Astrocyte (in vitro differentiated cells and primary cell): ENCODE results near the gene TCF7L2. TPM values are rescaled to one million over a fixed set of nuclear protein-coding genes. Genes with fewer than 3 reads are reported as not detected.

ENCODE experiments used
- DNase-seq: peaks from one replicate; pipeline ENCODE4 v3.0.0-alpha.2; 2010; ENCODE audit warnings: low read depth
- FAIRE-seq: peaks from 2 replicates; lab custom pipeline; 2011; peaks lifted over from hg19 to GRCh38; lab: Jason Lieb, UNC
- H2AFZ ChIP-seq: 2 replicates; pipeline ENCODE4 v1.6.0; 2012; ENCODE audit warnings: low read depth, low read length, inconsistent platforms
- H3K27ac ChIP-seq: 2 replicates; pipeline ENCODE4 v1.5.1; 2011; ENCODE audit warnings: low read depth, low read length, inconsistent platforms
- H3K27me3 ChIP-seq: 2 replicates; pipeline ENCODE4 v1.6.0; 2011; ENCODE audit warnings: low read length, inconsistent platforms; ENCODE audit not compliant: insufficient read depth
- H3K36me3 ChIP-seq: 2 replicates; pipeline ENCODE4 v1.5.1; 2011; ENCODE audit warnings: low read length, inconsistent platforms; ENCODE audit not compliant: insufficient read depth
- H3K4me1 ChIP-seq: 2 replicates; pipeline ENCODE4 v1.5.1; 2011; ENCODE audit warnings: low read length, inconsistent platforms; ENCODE audit not compliant: insufficient read depth
- H3K4me2 ChIP-seq: 2 replicates; pipeline ENCODE4 v1.6.0; 2012; ENCODE audit warnings: low read length, inconsistent platforms
- H3K4me3 ChIP-seq: 2 replicates; pipeline ENCODE4 v1.5.1; 2011; ENCODE audit warnings: low read depth, mild to moderate bottlenecking, low read length, inconsistent platforms; ENCODE audit not compliant: insufficient read depth
- H3K79me2 ChIP-seq: 2 replicates; pipeline ENCODE4 v1.6.0; 2012; ENCODE audit warnings: mild to moderate bottlenecking, low read length, inconsistent platforms; ENCODE audit not compliant: insufficient read depth
- H3K9ac ChIP-seq: 2 replicates; pipeline ENCODE4 v1.6.0; 2012; ENCODE audit warnings: mild to moderate bottlenecking, low read length, inconsistent platforms
- H3K9me3 ChIP-seq: 2 replicates; pipeline ENCODE4 v1.5.1; 2012; ENCODE audit warnings: low read depth, mild to moderate bottlenecking, low read length, inconsistent platforms; ENCODE audit not compliant: insufficient read depth
- H4K20me1 ChIP-seq: 2 replicates; pipeline ENCODE4 v1.6.0; 2012; ENCODE audit warnings: low read length, inconsistent platforms; ENCODE audit not compliant: insufficient read depth
- H3K27ac Mint-ChIP-seq: one replicate; pipeline ENCODE4 v1.8.0; 2021; ENCODE audit warnings: mild to moderate bottlenecking, mixed read lengths; ENCODE audit not compliant: unreplicated experiment
- H3K27me3 Mint-ChIP-seq: one replicate; pipeline ENCODE4 v1.8.0; 2021; ENCODE audit warnings: low read depth, mixed read lengths; ENCODE audit not compliant: unreplicated experiment
- H3K36me3 Mint-ChIP-seq: one replicate; pipeline ENCODE4 v1.8.0; 2021; ENCODE audit warnings: low read depth, mixed read lengths; ENCODE audit not compliant: unreplicated experiment
- H3K4me1 Mint-ChIP-seq: one replicate; pipeline ENCODE4 v1.8.0; 2021; ENCODE audit warnings: low read depth, mixed read lengths; ENCODE audit not compliant: unreplicated experiment
- H3K4me3 Mint-ChIP-seq: one replicate; pipeline ENCODE4 v1.8.0; 2021; ENCODE audit warnings: mild to moderate bottlenecking, moderate library complexity, mixed read lengths; ENCODE audit not compliant: unreplicated experiment
- H3K9me3 Mint-ChIP-seq: one replicate; pipeline ENCODE4 v1.8.0; 2021; ENCODE audit warnings: mild to moderate bottlenecking, mixed read lengths; ENCODE audit not compliant: unreplicated experiment
- CTCF ChIP-seq: IDR thresholded peaks from 2 replicates; pipeline ENCODE4 v1.5.1; 2011; ENCODE audit warnings: low read depth, mild to moderate bottlenecking, inconsistent platforms, low read length, moderate library complexity; ENCODE audit not compliant: insufficient read depth
- EZH2 ChIP-seq: IDR thresholded peaks from 2 replicates; pipeline ENCODE4 v1.6.1; 2012; ENCODE audit warnings: mild to moderate bottlenecking, low read length, inconsistent platforms; ENCODE audit not compliant: insufficient read depth
- total RNA-seq: library from RNA; stranded (reverse); gene quantifications from 2 replicates; pipeline ENCODE4 v1.2.1, GENCODE V29; 2021

The TCF7L2 gene
- total RNA-seq, 1 donor from 2014 or later: 52.4 TPM

- Mint-ChIP-seq H3K27me3 (no peaks in the 10 kb centered on the region), H3K36me3 (peaks cover 22% of the 10 kb centered on the region), H3K9me3 (no peaks in the 10 kb centered on the region), H3K27ac (no peak overlapping the region), H3K4me3 (no peak overlapping the region), H3K4me1 (peaks cover 38% of the 10 kb centered on the region)
- peaks cover 42% of the 10 kb centered on the region for H4K20me1 ChIP-seq
- H3K27ac ChIP-seq: no peak overlapping the region
- peaks cover 6% of the 10 kb centered on the region for H3K79me2 ChIP-seq
- H3K4me1 ChIP-seq: no peaks in the 10 kb centered on the region
- no peak overlapping the region for H3K9ac ChIP-seq
- no peaks in the 10 kb centered on the region for H3K27me3 ChIP-seq
- FAIRE-seq (peak; percentile 5), DNase-seq (peak; percentile 15)
- no peaks in the 10 kb centered on the region for H3K9me3 ChIP-seq
- H3K4me2 ChIP-seq: no peak overlapping the region
- no peak overlapping the region for H2AFZ ChIP-seq
- no peak overlapping the region for H3K4me3 ChIP-seq
- H3K36me3 ChIP-seq: peaks cover 9% of the 10 kb centered on the region
- no peak for TF ChIP-seq EZH2
- TF ChIP-seq CTCF: peak; percentile 31
These were observed 189.7 kb downstream of the TCF7L2 start for GRCh38 chr10:113139699-113140098.

- no peak overlapping the region for H3K4me2 ChIP-seq
These were observed 190.3 kb downstream of the TCF7L2 start for GRCh38 chr10:113140143-113141011.

More at GRCh38 chr10:113140143-113141011, 190.3 kb downstream of the TCF7L2 start:
- no peaks in the 10 kb centered on the region for H3K27me3 Mint-ChIP-seq
- FAIRE-seq (no peak), DNase-seq (no peak)
- TF ChIP-seq EZH2: no peak
- TF ChIP-seq CTCF: no peak
- Histone ChIP-seq H3K36me3 (peaks cover 12% of the 10 kb centered on the region), H2AFZ (no peak overlapping the region), H3K27me3 (no peaks in the 10 kb centered on the region), H3K9ac (no peak overlapping the region), H3K9me3 (no peaks in the 10 kb centered on the region), H4K20me1 (peaks cover 37% of the 10 kb centered on the region), H3K4me1 (no peaks in the 10 kb centered on the region), H3K79me2 (peaks cover 6% of the 10 kb centered on the region), H3K4me3 (no peak overlapping the region), H3K27ac (no peak overlapping the region)
- peaks cover 24% of the 10 kb centered on the region for H3K36me3 Mint-ChIP-seq
- H3K4me1 Mint-ChIP-seq: peaks cover 31% of the 10 kb centered on the region
- H3K9me3 Mint-ChIP-seq: no peaks in the 10 kb centered on the region
- H3K27ac Mint-ChIP-seq: no peak overlapping the region
- H3K4me3 Mint-ChIP-seq: no peak overlapping the region
